SK-N-SH (cell line): Measurements from ENCODE around the gene SLC2A5. TPM values are rescaled to one million over a fixed set of nuclear protein-coding genes. Genes with fewer than 3 reads are reported as not detected.

Source experiments
- CTCF ChIA-PET: fragments of 300-600, 350-600 bp; formaldehyde crosslinking; extraction: SDS; loops from one replicate; lab custom pipeline; 2021; lab: Yijun Ruan, JAX
- POLR2A ChIA-PET: fragments of 350-600 bp; sonication (Branson Sonifier 250); formaldehyde crosslinking; extraction: SDS; loops from one replicate; lab custom pipeline; 2020; ENCODE audit warnings: antibody characterized with exemption, inconsistent platforms; lab: Yijun Ruan, JAX
- DNase-seq: peaks from one replicate; pipeline ENCODE4 v3.0.0; 2012
- H2AFZ ChIP-seq: fragments of 200-600 bp; sonication (generic); 2 replicates; pipeline ENCODE4 v1.8.1; 2016; ENCODE audit warnings: antibody characterized with exemption, mild to moderate bottlenecking, low read depth
- H3F3A ChIP-seq: fragments of 200-600 bp; sonication (generic); replicated peaks from 2 replicates; pipeline ENCODE3; 2016; ENCODE audit warnings: antibody characterized with exemption, mild to moderate bottlenecking; ENCODE audit not compliant: insufficient read depth
- H3K27ac ChIP-seq, 2 experiments: fragments of 200-500 bp in 1 of 2; fragments of 200-600 bp in 1 of 2; sonication (Bioruptor generic) in 1 of 2; sonication (generic), shearing (Covaris generic) in 1 of 2; 2 replicates each; pipeline versions ENCODE4 v1.5.1 to v1.6.1; 2014 to 2016; ENCODE audit warnings: low read depth in 2 of 2, inconsistent platforms in 1 of 2, low read length in 1 of 2, mild to moderate bottlenecking in 1 of 2, mixed read lengths in 1 of 2
- H3K27me3 ChIP-seq: fragments of 200-600 bp; sonication (generic), shearing (Covaris generic); 2 replicates; pipeline ENCODE4 v1.6.1; 2016; ENCODE audit warnings: mixed run types; ENCODE audit not compliant: insufficient read depth
- H3K36me3 ChIP-seq, 2 experiments: fragments of 200-500 bp in 1 of 2; fragments of 200-600 bp in 1 of 2; sonication (Bioruptor generic) in 1 of 2; sonication (generic) in 1 of 2; replicated peaks in 1 of 2; 2 replicates each; pipeline versions ENCODE3 to v1.5.1; 2014 to 2016; ENCODE audit warnings: low read length in 1 of 2, mild to moderate bottlenecking in 1 of 2; ENCODE audit not compliant: insufficient read depth in 2 of 2, control insufficient read depth in 1 of 2
- H3K4me1 ChIP-seq, 2 experiments: fragments of 200-500 bp in 1 of 2; fragments of 200-600 bp in 1 of 2; sonication (Bioruptor generic) in 1 of 2; sonication (generic), shearing (Covaris generic) in 1 of 2; 2 replicates each; pipeline versions ENCODE4 v1.5.1 to v1.6.1; 2014 to 2016; ENCODE audit warnings: low read depth in 1 of 2, low read length in 1 of 2, mixed run types in 1 of 2; ENCODE audit not compliant: insufficient read depth in 2 of 2, control insufficient read depth in 1 of 2
- H3K4me2 ChIP-seq: fragments of 200-600 bp; sonication (generic), shearing (Covaris generic); 2 replicates; pipeline ENCODE4 v1.6.1; 2017; ENCODE audit warnings: mixed run types
- H3K4me3 ChIP-seq, 2 experiments: fragments of 200-500 bp in 1 of 2; fragments of 200-600 bp in 1 of 2; sonication (Bioruptor generic) in 1 of 2; sonication (generic), shearing (Covaris generic) in 1 of 2; 2 replicates each; pipeline versions ENCODE4 v1.5.1 to v1.8.1; 2014 to 2016; ENCODE audit warnings: low read depth in 2 of 2, inconsistent platforms in 1 of 2, low read length in 1 of 2, mild to moderate bottlenecking in 1 of 2, mixed read lengths in 1 of 2, moderate library complexity in 1 of 2
- H3K79me2 ChIP-seq: fragments of 200-600 bp; sonication (generic); 2 replicates; pipeline ENCODE4 v1.8.1; 2017; ENCODE audit warnings: mild to moderate bottlenecking; ENCODE audit not compliant: insufficient read depth
- H3K9ac ChIP-seq: fragments of 200-600 bp; sonication (generic); 2 replicates; pipeline ENCODE4 v1.6.1; 2017; ENCODE audit warnings: mixed run types
- H3K9me2 ChIP-seq: fragments of 200-600 bp; sonication (generic); 2 replicates; pipeline ENCODE4 v1.6.1; 2017; ENCODE audit warnings: mixed run types
- H3K9me3 ChIP-seq: fragments of 200-600 bp; sonication (generic); 2 replicates; pipeline ENCODE4 v1.6.1; 2017; ENCODE audit warnings: mixed run types, mild to moderate bottlenecking, moderate library complexity
- H4K20me1 ChIP-seq: fragments of 200-600 bp; sonication (generic); 2 replicates; pipeline ENCODE4 v1.6.1; 2017; ENCODE audit warnings: mild to moderate bottlenecking, mixed run types; ENCODE audit not compliant: insufficient read depth
- EP300 ChIP-seq, 2 experiments: IDR thresholded peaks; 2 replicates each; pipeline versions ENCODE4 v1.4.0 to v1.6.1; 2012; ENCODE audit warnings: borderline replicate concordance in 1 of 2, low read depth in 1 of 2, low read length in 1 of 2
- EZH2phosphoT487 ChIP-seq: fragments of 200-600 bp; sonication (generic); IDR thresholded peaks from 2 replicates; pipeline ENCODE4 v1.6.1; 2017; ENCODE audit warnings: low read depth, mixed run types, mild to moderate bottlenecking, antibody characterized with exemption, moderate library complexity, borderline replicate concordance
- FOXJ3 ChIP-seq: sonication (generic); formaldehyde crosslinking; IDR thresholded peaks from 2 replicates; pipeline ENCODE4 v1.5.1; 2020; ENCODE audit warnings: mild to moderate bottlenecking, missing genetic modification reagents
- FOXM1 ChIP-seq: IDR thresholded peaks from 2 replicates; pipeline ENCODE4 v1.4.0; 2012; ENCODE audit warnings: low read depth, mild to moderate bottlenecking
- GABPA ChIP-seq: IDR thresholded peaks from 2 replicates; pipeline ENCODE4 v1.4.0; 2012; ENCODE audit warnings: low read depth, mild to moderate bottlenecking
- GATA2 ChIP-seq: sonication (generic); formaldehyde crosslinking; IDR thresholded peaks from 2 replicates; pipeline ENCODE4 v1.5.0; 2020; ENCODE audit warnings: mild to moderate bottlenecking, missing genetic modification reagents
- IRF3 ChIP-seq: fragments of 150-350 bp; IDR thresholded peaks from 2 replicates; pipeline ENCODE4 v1.6.1; 2016; ENCODE audit warnings: mild to moderate bottlenecking, low read depth, low read length
- JUND ChIP-seq: IDR thresholded peaks from 2 replicates; pipeline ENCODE4 v1.4.0; 2012
- MXI1 ChIP-seq: IDR thresholded peaks from 2 replicates; pipeline ENCODE4 v1.6.1; 2012; ENCODE audit warnings: mild to moderate bottlenecking, low read depth, low read length, improper control_type of control experiment
- NFIC ChIP-seq: IDR thresholded peaks from 2 replicates; pipeline ENCODE4 v1.4.0; 2012; ENCODE audit warnings: borderline replicate concordance
- NRF1 ChIP-seq: IDR thresholded peaks from 2 replicates; pipeline ENCODE4 v1.6.1; 2012; ENCODE audit warnings: low read depth, mild to moderate bottlenecking, low read length
- PBX3 ChIP-seq: IDR thresholded peaks from 2 replicates; pipeline ENCODE4; 2012
- RAD21 ChIP-seq: IDR thresholded peaks from 2 replicates; pipeline ENCODE4 v1.6.1; 2012; ENCODE audit warnings: mild to moderate bottlenecking, low read length
- REST ChIP-seq: IDR thresholded peaks from 2 replicates; pipeline ENCODE4 v1.6.1; 2012; ENCODE audit warnings: mild to moderate bottlenecking, low read depth, low read length, moderate library complexity
- SIN3A ChIP-seq: IDR thresholded peaks from 2 replicates; pipeline ENCODE4 v1.6.1; 2012; ENCODE audit warnings: low read depth, mild to moderate bottlenecking, low read length, moderate library complexity, borderline replicate concordance
- SMC3 ChIP-seq: IDR thresholded peaks from 2 replicates; pipeline ENCODE4 v1.6.1; 2012; ENCODE audit warnings: low read depth, low read length, improper control_type of control experiment
- TCF12 ChIP-seq: IDR thresholded peaks from 2 replicates; pipeline ENCODE4 v1.4.0; 2012
- TEAD4 ChIP-seq: IDR thresholded peaks from 2 replicates; pipeline ENCODE4 v1.4.0; 2012; ENCODE audit warnings: mild to moderate bottlenecking, borderline replicate concordance; ENCODE audit not compliant: insufficient read depth
- WGBS: methylation state at CpG from one replicate; pipeline ENCODE4 v1.1.6; 2017; ENCODE audit warnings: low lambda C conversion rate; 5-methylcytosine and 5-hydroxymethylcytosine counted together
- polyA plus RNA-seq, 3 experiments: library from polyadenylated mRNA; depleted of rRNA; stranded (reverse); fragments of >200 nt; gene quantifications; 2 replicates each; pipeline ENCODE4 v1.2.3, GENCODE V29; 2012

The SLC2A5 gene
- polyA plus RNA-seq, 1 of the 3 experiments (the other 2 are of a cell fraction), result 0.02 TPM

- no peak for DNase-seq
- no peak overlapping the region for H3K4me3 ChIP-seq
- H3K27me3 ChIP-seq, result no peaks in the 10 kb centered on the region
- ChIA-PET CTCF (interaction anchor here (1.0 to 6.7 kb wide), 17 partner anchors 10 to 379 kb away, joined by 3 to 138 read pairs (median 9); partner anchors contain the start of gene GPR157), POLR2A (no interaction called here)
- no peaks in the 10 kb centered on the region for H3K79me2 ChIP-seq
- H3K4me2 ChIP-seq, result no peak overlapping the region
- peaks cover 0 to 2% of the 10 kb centered on the region in 2 experiments; a peak in 1 of 4 replicates for H3K4me1 ChIP-seq
- no peaks in the 10 kb centered on the region for H4K20me1 ChIP-seq
- H3K9ac ChIP-seq, result no peak overlapping the region
- peaks cover 0 to 3% of the 10 kb centered on the region in 2 experiments for H3K36me3 ChIP-seq
- H3F3A ChIP-seq, result no peaks in the 10 kb centered on the region
- 94% methylated on average over 3 of the region's 9 CpGs for WGBS
- TF ChIP-seq TCF12 (no peak), IRF3 (no peak), SIN3A (no peak), EP300 (IDR thresholded peaks at IDR 0.05; ENCODE audit: borderline replicate concordance in 1 of 2, low read depth in 1 of 2, low read length in 1 of 2) (no peak), NRF1 (no peak), JUND (no peak), RAD21 (no peak), TEAD4 (no peak), REST (no peak), FOXM1 (no peak), GATA2 (CRISPR knock-in tag) (no peak), EZH2phosphoT487 (no peak)
- no peak overlapping the region for H3K27ac ChIP-seq
- H3K9me3 ChIP-seq, result no peaks in the 10 kb centered on the region
- no peak overlapping the region for H2AFZ ChIP-seq
- H3K9me2 ChIP-seq, result no peaks in the 10 kb centered on the region
These were observed 42.5 kb upstream of the SLC2A5 start for GRCh38 chr1:9111957-9112356.

GRCh38 chr1:9111357-9111691 is 41.9 kb upstream of the SLC2A5 start:
- Histone ChIP-seq H3K27ac (no peak overlapping the region), H3K4me2 (no peak overlapping the region), H3K27me3 (no peaks in the 10 kb centered on the region), H3F3A (no peaks in the 10 kb centered on the region), H3K79me2 (no peaks in the 10 kb centered on the region), H3K36me3 (peaks cover 0 to 3% of the 10 kb centered on the region in 2 experiments), H2AFZ (no peak overlapping the region), H3K9me3 (no peaks in the 10 kb centered on the region), H3K4me1 (peaks cover 0 to 2% of the 10 kb centered on the region in 2 experiments; a peak in 1 of 4 replicates), H3K4me3 (no peak overlapping the region), H4K20me1 (no peaks in the 10 kb centered on the region), H3K9ac (no peak overlapping the region), H3K9me2 (no peaks in the 10 kb centered on the region)
- 86% methylated on average over 12 of the region's 13 CpGs for WGBS
- ChIA-PET POLR2A (no interaction called here), CTCF (interaction anchor here (0.5 to 6.7 kb wide), 40 partner anchors 11 to 380 kb away, joined by 3 to 138 read pairs (median 7); partner anchors contain the start of gene GPR157)
- no peak for DNase-seq
- no peak for TF ChIP-seq RAD21
- TF ChIP-seq PBX3, result no peak
- no peak for TF ChIP-seq GABPA
- TF ChIP-seq TCF12, result no peak
- no peak for TF ChIP-seq NFIC
- TF ChIP-seq MXI1, result no peak
- no peak for TF ChIP-seq SMC3
- TF ChIP-seq FOXJ3 (CRISPR knock-in tag), result no peak
- TF ChIP-seq EZH2phosphoT487, result no peak
- TF ChIP-seq JUND, result no peak
- no peak for TF ChIP-seq REST
- TF ChIP-seq TEAD4, result no peak
- TF ChIP-seq NRF1, result no peak
